Lung microvascular endothelial cell (primary cell): ENCODE measurements around the gene HOXD1. TPM values are rescaled to one million over a fixed set of nuclear protein-coding genes. Genes with fewer than 3 reads are reported as not detected.

Experiments
- DNase-seq, 2 donors: peaks; one replicate each; pipeline versions ENCODE4 v3.0.0 to v3.0.0-alpha.2; 2010; ENCODE audit warnings: low read depth in 2 of 2
- total RNA-seq: library from RNA; depleted of rRNA; stranded (reverse); fragments of >200 nt; gene quantifications from 2 replicates; pipeline ENCODE4 v1.2.1, GENCODE V29; 2014

Gene HOXD1
- 6.1 and 6.7 TPM in 2 replicates for total RNA-seq

GRCh38 chr2:176187899-176188773 is at the start of gene HOXD1:
HOXD1 (plus strand) TSS chr2:176188668; CDS start chr2:176188802, 134 bp downstream.
- DNase-seq: peak; percentile 12 to 90

- peak in 1 of 2 donors; percentile 72 for DNase-seq
These were observed 49.4 kb upstream of the HOXD1 start for GRCh38 chr2:176138923-176139660.

GRCh38 chr2:176139661-176140512 is 48.6 kb upstream of the HOXD1 start:
- DNase-seq: peak; percentile 7 to 80

GRCh38 chr2:176140513-176141317 is 47.8 kb upstream of the HOXD1 start:
- peak; percentile 75 to 90 for DNase-seq

- DNase-seq: no peak
These were observed 46.2 kb upstream of the HOXD1 start for GRCh38 chr2:176142281-176142680.

- no peak for DNase-seq
These were observed 43.1 kb upstream of the HOXD1 start for GRCh38 chr2:176145085-176145969.

GRCh38 chr2:176146101-176146500 is 42.4 kb upstream of the HOXD1 start:
- no peak for DNase-seq

GRCh38 chr2:176146645-176147044 is 41.8 kb upstream of the HOXD1 start:
- DNase-seq: no peak

- DNase-seq: no peak
These were observed 41.2 kb upstream of the HOXD1 start for GRCh38 chr2:176147210-176147799.

GRCh38 chr2:176147800-176148496 is 40.5 kb upstream of the HOXD1 start:
- no peak for DNase-seq

GRCh38 chr2:176148751-176149421 is 39.6 kb upstream of the HOXD1 start:
- DNase-seq: no peak

GRCh38 chr2:176149481-176149938 is 39.0 kb upstream of the HOXD1 start:
- DNase-seq: no peak

GRCh38 chr2:176149939-176150583 is 38.4 kb upstream of the HOXD1 start:
- DNase-seq: no peak

- no peak for DNase-seq
These were observed 37.7 kb upstream of the HOXD1 start for GRCh38 chr2:176150584-176151441.

GRCh38 chr2:176151442-176152287 is 36.8 kb upstream of the HOXD1 start, which contains the start of gene HOXD4:
HOXD4 (plus strand) TSS chr2:176151550; CDS start chr2:176151634, 84 bp downstream.
- no peak for DNase-seq
